Epithelial cell of esophagus (primary cell): ENCODE measurements around the gene OPRL1.
"Not testable (repeated sequence)": the region's sequence is repeated elsewhere in the genome, so short reads cannot be mapped to it uniquely, and the experiment has no call there.

Experiments used
- DNase-seq: peaks from one replicate; pipeline ENCODE4 v3.0.0; 2010; ENCODE audit warnings: low read depth
- H3K4me3 ChIP-seq: 2 replicates; pipeline ENCODE4 v1.5.1; 2011; ENCODE audit warnings: mild to moderate bottlenecking, low read length, control low read depth
- CTCF ChIP-seq: IDR thresholded peaks from 2 replicates; pipeline ENCODE4 v1.5.1; 2011; ENCODE audit warnings: low read depth, mild to moderate bottlenecking, low read length, control low read depth, inconsistent platforms; ENCODE audit not compliant: insufficient read depth; ENCODE audit errors: missing control alignments

OPRL1 gene

GRCh38 chr20:64116541-64117431 is 36.9 kb downstream of the OPRL1 start:
- TF ChIP-seq CTCF, result no peak
- DNase-seq, result no peak
- no peak overlapping the region for H3K4me3 ChIP-seq

- not testable (repeated sequence) for H3K4me3 ChIP-seq, DNase-seq
These were observed 37.5 kb downstream of the OPRL1 start for GRCh38 chr20:64117432-64117777.

GRCh38 chr20:64119301-64119680 is 39.4 kb downstream of the OPRL1 start:
- TF ChIP-seq CTCF, result no peak
- DNase-seq, result no peak
- H3K4me3 ChIP-seq, result no peak overlapping the region

- no peak for DNase-seq
- no peak overlapping the region for H3K4me3 ChIP-seq
- no peak for TF ChIP-seq CTCF
These were observed 39.9 kb downstream of the OPRL1 start for GRCh38 chr20:64119681-64120341.

GRCh38 chr20:64121586-64121985 is 41.7 kb downstream of the OPRL1 start:
- TF ChIP-seq CTCF, result no peak

GRCh38 chr20:64122927-64123326 is 43.0 kb downstream of the OPRL1 start:
- not testable (repeated sequence) for DNase-seq, H3K4me3 ChIP-seq

More at GRCh38 chr20:64121586-64121985, 41.7 kb downstream of the OPRL1 start:
- DNase-seq, result no peak
- no peak overlapping the region for H3K4me3 ChIP-seq

- not testable (repeated sequence) for DNase-seq, H3K4me3 ChIP-seq
These were observed 43.6 kb downstream of the OPRL1 start for GRCh38 chr20:64123517-64123916.

GRCh38 chr20:64129146-64129782 is 49.4 kb downstream of the OPRL1 start:
- DNase-seq, result no peak
- no peak overlapping the region for H3K4me3 ChIP-seq
- TF ChIP-seq CTCF, result no peak
